NCI-H526 treated with DMSO at 0.1 percent for 48 hours (cell line): ENCODE results near the gene CES4A.
"Not testable (repeated sequence)": the region's sequence is repeated elsewhere in the genome, so short reads cannot be mapped to it uniquely, and the experiment has no call there.

Experiments
- DNase-seq: peaks from one replicate; lab custom pipeline; 2025; lab: John Stamatoyannopoulos, UW

The CES4A gene

GRCh38 chr16:66956154-66956457 is 32.3 kb upstream of the CES4A start:
- DNase-seq: not testable (repeated sequence)

GRCh38 chr16:66958857-66959703 is 29.3 kb upstream of the CES4A start:
- no peak for DNase-seq

- no peak for DNase-seq
Measured at GRCh38 chr16:66959704-66960161, 28.7 kb upstream of the CES4A start.

GRCh38 chr16:66960270-66960669 is 28.1 kb upstream of the CES4A start:
- no peak for DNase-seq

GRCh38 chr16:66961065-66961744 is 27.2 kb upstream of the CES4A start, which contains the start of gene CES3:
Gene CES3 (plus strand): TSS chr16:66961266. CDS start chr16:66961308, 42 bp downstream.
- DNase-seq: peak; percentile 51

GRCh38 chr16:66961914-66962313 is 26.5 kb upstream of the CES4A start:
- no peak for DNase-seq

- no peak for DNase-seq
Measured at GRCh38 chr16:66964049-66964448, 24.3 kb upstream of the CES4A start.

GRCh38 chr16:66968847-66969246 is 19.5 kb upstream of the CES4A start:
- no peak for DNase-seq

- no peak for DNase-seq
Measured at GRCh38 chr16:66970775-66971720, 17.3 kb upstream of the CES4A start.

GRCh38 chr16:66972983-66973382 is 15.4 kb upstream of the CES4A start:
- DNase-seq: no peak

GRCh38 chr16:66973716-66974115 is 14.7 kb upstream of the CES4A start:
- no peak for DNase-seq

- not testable (repeated sequence) for DNase-seq
Measured at GRCh38 chr16:66974156-66974931, 14.0 kb upstream of the CES4A start.

GRCh38 chr16:66974932-66975246 is 13.5 kb upstream of the CES4A start:
- not testable (repeated sequence) for DNase-seq

- DNase-seq: no peak
Measured at GRCh38 chr16:66975302-66975893, 13.0 kb upstream of the CES4A start.

- peak; percentile 38 for DNase-seq
Measured at GRCh38 chr16:66976746-66977145, 11.6 kb upstream of the CES4A start.

- peak; percentile 18 for DNase-seq
Measured at GRCh38 chr16:66977341-66978113, 10.9 kb upstream of the CES4A start.

- no peak for DNase-seq
Measured at GRCh38 chr16:66979011-66979717, 9.2 kb upstream of the CES4A start.

GRCh38 chr16:66983033-66983432 is 5.4 kb upstream of the CES4A start:
- DNase-seq: no peak

GRCh38 chr16:66984892-66985311 is 3.5 kb upstream of the CES4A start:
- no peak for DNase-seq

GRCh38 chr16:66986559-66986958 is 1.8 kb upstream of the CES4A start:
- no peak for DNase-seq
